ENCODE data around the gene ALK. TPM values are rescaled to one million over a fixed set of nuclear protein-coding genes. Genes with fewer than 3 reads are reported as not detected.

Gene ALK
- total RNA-seq, 1 experiment from 2014 or later = not detected

GRCh38 chr2:29335396-29335795, 586.0 kb downstream of the ALK start:
- Histone ChIP-seq H2BK12ac (ENCODE audit: insufficient read length, low read depth, low read length) (no peak overlapping the region), H3K9me3 (ENCODE audit: control insufficient read depth, low read depth, low read length) (no peaks in the 10 kb centered on the region), H3K79me2 (ENCODE audit: insufficient read depth, low read length) (no peaks in the 10 kb centered on the region), H3K4me2 (ENCODE audit: insufficient read depth, insufficient read length, low read length) (no peak overlapping the region), H3K9ac (ENCODE audit: extremely low read depth, insufficient read length, low read length) (no peak overlapping the region), H3K56ac (ENCODE audit: insufficient read length, low read depth, low read length) (no peak overlapping the region), H2BK5ac (ENCODE audit: insufficient read length, low read length) (no peak overlapping the region), H3K79me1 (ENCODE audit: insufficient read depth, low read depth, low read length, poor library complexity, severe bottlenecking) (no peaks in the 10 kb centered on the region), H2AK5ac (ENCODE audit: insufficient read length, low read length) (no peak overlapping the region), H3K14ac (ENCODE audit: insufficient read depth, low read length) (no peak overlapping the region), H2BK120ac (ENCODE audit: low read depth, low read length, poor library complexity, severe bottlenecking) (no peak overlapping the region), H4K8ac (replicated peaks; ENCODE audit: insufficient read length, low read depth, low read length) (no peak overlapping the region), H3K23ac (ENCODE audit: insufficient read length, low read depth, low read length) (no peak overlapping the region), H3K4me1 (ENCODE audit: insufficient read depth, low read length) (no peaks in the 10 kb centered on the region; the same call in 1 of the 2 replicates), H3K4ac (ENCODE audit: low read depth, low read length) (no peak overlapping the region), H2BK15ac (ENCODE audit: low read depth, low read length) (no peak overlapping the region), H3K23me2 (ENCODE audit: insufficient read length, low read depth, low read length, poor library complexity, severe bottlenecking) (no peaks in the 10 kb centered on the region), H2BK20ac (ENCODE audit: low read depth, low read length, poor library complexity, severe bottlenecking) (no peak overlapping the region), H4K91ac (ENCODE audit: insufficient read length, low read depth, low read length) (no peak overlapping the region), H4K20me1 (ENCODE audit: control insufficient read depth, insufficient read depth, insufficient read length) (no peaks in the 10 kb centered on the region), H3K27ac (ENCODE audit: insufficient read length, low read depth, low read length) (no peak overlapping the region), H3K18ac (ENCODE audit: insufficient read length, low read depth, low read length) (no peak overlapping the region), H3T11ph (ENCODE audit: low read length) (no peak overlapping the region), H3K27me3 (ENCODE audit: insufficient read depth, low read length) (no peaks in the 10 kb centered on the region), H2AFZ (ENCODE audit: low read length) (no peak overlapping the region), H4K5ac (ENCODE audit: insufficient read length, low read depth, low read length) (no peak overlapping the region)
- TF ChIP-seq CTCF (conservative IDR thresholded peaks at IDR 0.05) = no peak
- Mint-ChIP-seq H3K4me3 (no peak overlapping the region), H3K4me1 (peaks cover 16 to 17% of the 10 kb centered on the region in 2 experiments), H3K27me3 (ENCODE audit: low read depth) (peaks cover 3% of the 10 kb centered on the region), H3K36me3 (ENCODE audit: insufficient read depth in 1 of 3, low read depth in 3 of 3) (no peaks in the 10 kb centered on the region), H3K27ac (no peak overlapping the region; a peak in 1 of 7 replicates), H3K9me3 (peaks cover 0 to 3% of the 10 kb centered on the region in 2 experiments; a peak in 1 of 5 replicates)
- WGBS (ENCODE audit: extremely low coverage, insufficient read length, low lambda C conversion rate) = no CpG with 5 or more reads among the region's 5 CpGs
- no peak for DNase-seq
